ENCODE results near the gene SPAG17. TPM values are rescaled to one million over a fixed set of nuclear protein-coding genes. Genes with fewer than 3 reads are reported as not detected.

The SPAG17 gene
- total RNA-seq, 1 experiment from 2014 or later = 0.36 TPM

- no TSS peak for BruUV-seq (replicated peaks)
- intact Hi-C loops (cut with micrococcal nuclease; ENCODE audit: unreplicated experiment) (no loop called here), in situ Hi-C loops (cut with HindIII; ENCODE audit: low pct_unique_long_range_greater_than_20kb, low sequenced_read_pairs) (no loop called here)
- no peak for ATAC-seq
- Histone ChIP-seq H3K27me3 (ENCODE audit: control insufficient read depth, insufficient read depth, low read length) (no peaks in the 10 kb centered on the region), H3K4me1 (ENCODE audit: control insufficient read depth, insufficient read depth, low read length) (no peaks in the 10 kb centered on the region), H3K4me3 (ENCODE audit: low read depth in 2 of 2, low read length in 2 of 2) (no peak overlapping the region), H3K27ac (ENCODE audit: low read length) (no peak overlapping the region), H3K36me3 (ENCODE audit: control insufficient read depth, insufficient read depth, low read length) (no peaks in the 10 kb centered on the region), H3K9me3 (ENCODE audit: control insufficient read depth, insufficient read depth, low read depth, low read length) (no peaks in the 10 kb centered on the region)
- POLR2A ChIA-PET = no interaction called here
- no peak for DNase-seq (ENCODE audit: low read depth, low spot score)
- CTCF ChIA-PET = no interaction called here
- TF ChIP-seq TCF7L2 (IDR thresholded peaks at IDR 0.05; ENCODE audit: low read depth, low read length) (no peak), SIN3A (IDR thresholded peaks at IDR 0.05; ENCODE audit: borderline replicate concordance, insufficient read depth, low read depth, low read length) (no peak), POLR2AphosphoS5 (IDR thresholded peaks at IDR 0.05; ENCODE audit: low read depth, low read length) (no peak)
- TF ChIP-seq, protein P1, sequence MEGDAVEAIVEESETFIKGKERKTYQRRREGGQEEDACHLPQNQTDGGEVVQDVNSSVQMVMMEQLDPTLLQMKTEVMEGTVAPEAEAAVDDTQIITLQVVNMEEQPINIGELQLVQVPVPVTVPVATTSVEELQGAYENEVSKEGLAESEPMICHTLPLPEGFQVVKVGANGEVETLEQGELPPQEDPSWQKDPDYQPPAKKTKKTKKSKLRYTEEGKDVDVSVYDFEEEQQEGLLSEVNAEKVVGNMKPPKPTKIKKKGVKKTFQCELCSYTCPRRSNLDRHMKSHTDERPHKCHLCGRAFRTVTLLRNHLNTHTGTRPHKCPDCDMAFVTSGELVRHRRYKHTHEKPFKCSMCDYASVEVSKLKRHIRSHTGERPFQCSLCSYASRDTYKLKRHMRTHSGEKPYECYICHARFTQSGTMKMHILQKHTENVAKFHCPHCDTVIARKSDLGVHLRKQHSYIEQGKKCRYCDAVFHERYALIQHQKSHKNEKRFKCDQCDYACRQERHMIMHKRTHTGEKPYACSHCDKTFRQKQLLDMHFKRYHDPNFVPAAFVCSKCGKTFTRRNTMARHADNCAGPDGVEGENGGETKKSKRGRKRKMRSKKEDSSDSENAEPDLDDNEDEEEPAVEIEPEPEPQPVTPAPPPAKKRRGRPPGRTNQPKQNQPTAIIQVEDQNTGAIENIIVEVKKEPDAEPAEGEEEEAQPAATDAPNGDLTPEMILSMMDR (IDR thresholded peaks at IDR 0.05) = no peak
- TF ChIP-seq, protein P2, sequence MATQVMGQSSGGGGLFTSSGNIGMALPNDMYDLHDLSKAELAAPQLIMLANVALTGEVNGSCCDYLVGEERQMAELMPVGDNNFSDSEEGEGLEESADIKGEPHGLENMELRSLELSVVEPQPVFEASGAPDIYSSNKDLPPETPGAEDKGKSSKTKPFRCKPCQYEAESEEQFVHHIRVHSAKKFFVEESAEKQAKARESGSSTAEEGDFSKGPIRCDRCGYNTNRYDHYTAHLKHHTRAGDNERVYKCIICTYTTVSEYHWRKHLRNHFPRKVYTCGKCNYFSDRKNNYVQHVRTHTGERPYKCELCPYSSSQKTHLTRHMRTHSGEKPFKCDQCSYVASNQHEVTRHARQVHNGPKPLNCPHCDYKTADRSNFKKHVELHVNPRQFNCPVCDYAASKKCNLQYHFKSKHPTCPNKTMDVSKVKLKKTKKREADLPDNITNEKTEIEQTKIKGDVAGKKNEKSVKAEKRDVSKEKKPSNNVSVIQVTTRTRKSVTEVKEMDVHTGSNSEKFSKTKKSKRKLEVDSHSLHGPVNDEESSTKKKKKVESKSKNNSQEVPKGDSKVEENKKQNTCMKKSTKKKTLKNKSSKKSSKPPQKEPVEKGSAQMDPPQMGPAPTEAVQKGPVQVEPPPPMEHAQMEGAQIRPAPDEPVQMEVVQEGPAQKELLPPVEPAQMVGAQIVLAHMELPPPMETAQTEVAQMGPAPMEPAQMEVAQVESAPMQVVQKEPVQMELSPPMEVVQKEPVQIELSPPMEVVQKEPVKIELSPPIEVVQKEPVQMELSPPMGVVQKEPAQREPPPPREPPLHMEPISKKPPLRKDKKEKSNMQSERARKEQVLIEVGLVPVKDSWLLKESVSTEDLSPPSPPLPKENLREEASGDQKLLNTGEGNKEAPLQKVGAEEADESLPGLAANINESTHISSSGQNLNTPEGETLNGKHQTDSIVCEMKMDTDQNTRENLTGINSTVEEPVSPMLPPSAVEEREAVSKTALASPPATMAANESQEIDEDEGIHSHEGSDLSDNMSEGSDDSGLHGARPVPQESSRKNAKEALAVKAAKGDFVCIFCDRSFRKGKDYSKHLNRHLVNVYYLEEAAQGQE (IDR thresholded peaks at IDR 0.05; ENCODE audit: insufficient read depth in 1 of 2, low read depth in 2 of 2, low read length in 1 of 2) = no peak
Observed at GRCh38 chr1:117985239-117985638, 199.8 kb downstream of the SPAG17 start.

DNA sequence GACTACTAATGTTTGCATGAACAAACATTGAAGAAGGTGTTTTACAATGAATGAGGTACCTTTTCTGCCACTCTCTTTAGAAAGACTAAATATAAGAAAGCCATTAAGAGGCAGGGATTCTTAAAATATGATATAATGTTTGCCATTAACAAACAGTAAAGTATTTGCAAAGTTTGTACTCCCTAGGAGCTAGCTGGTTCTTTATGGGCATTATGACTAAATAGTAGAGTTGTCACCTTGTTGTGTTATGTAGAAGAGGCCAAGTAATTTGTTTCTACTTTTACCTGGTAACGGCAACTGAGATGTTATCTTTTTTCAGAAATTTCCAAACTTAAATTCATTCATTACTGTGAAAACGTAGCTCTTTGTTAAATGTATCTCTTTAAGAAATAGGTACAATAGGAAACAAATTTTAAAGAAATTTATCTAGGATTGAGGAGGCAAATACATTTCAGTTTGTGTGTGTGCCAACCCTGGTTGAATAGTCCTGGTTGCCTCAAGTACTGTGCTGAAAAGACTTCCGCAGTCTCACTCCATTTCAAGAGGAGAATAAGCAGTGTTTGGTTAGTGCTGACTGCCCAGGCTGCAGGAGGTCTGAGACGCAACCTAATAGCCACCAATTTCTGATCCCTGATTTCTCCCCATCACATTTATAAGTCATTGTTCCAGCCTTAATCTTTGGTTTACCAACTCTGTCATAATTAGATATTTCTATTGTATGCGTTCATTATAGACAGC is 203.4 kb downstream of the SPAG17 start:
- CTCF ChIA-PET = no interaction called here
- DNase-seq (ENCODE audit: low read depth, low spot score) = no peak
- intact Hi-C loops (cut with micrococcal nuclease; ENCODE audit: unreplicated experiment) (no loop called here), in situ Hi-C loops (cut with HindIII; ENCODE audit: low pct_unique_long_range_greater_than_20kb, low sequenced_read_pairs) (no loop called here)
- Histone ChIP-seq H3K27ac (ENCODE audit: low read length) (no peak overlapping the region), H3K27me3 (ENCODE audit: control insufficient read depth, insufficient read depth, low read length) (no peaks in the 10 kb centered on the region), H3K4me3 (ENCODE audit: low read depth in 2 of 2, low read length in 2 of 2) (no peak overlapping the region), H3K4me1 (ENCODE audit: control insufficient read depth, insufficient read depth, low read length) (no peaks in the 10 kb centered on the region), H3K36me3 (ENCODE audit: control insufficient read depth, insufficient read depth, low read length) (no peaks in the 10 kb centered on the region), H3K9me3 (ENCODE audit: control insufficient read depth, insufficient read depth, low read depth, low read length) (no peaks in the 10 kb centered on the region)
- no TSS peak for BruUV-seq (replicated peaks)
- TF ChIP-seq, protein P1 (IDR thresholded peaks at IDR 0.05) = no peak
- no peak for TF ChIP-seq SIN3A (IDR thresholded peaks at IDR 0.05; ENCODE audit: borderline replicate concordance, insufficient read depth, low read depth, low read length)
- no peak for TF ChIP-seq POLR2AphosphoS5 (IDR thresholded peaks at IDR 0.05; ENCODE audit: low read depth, low read length)
- TF ChIP-seq TCF7L2 (IDR thresholded peaks at IDR 0.05; ENCODE audit: low read depth, low read length) = no peak
- TF ChIP-seq, protein P2 (IDR thresholded peaks at IDR 0.05; ENCODE audit: insufficient read depth in 1 of 2, low read depth in 2 of 2, low read length in 1 of 2) = no peak
- POLR2A ChIA-PET = no interaction called here
- ATAC-seq = no peak
